Upper lobe of left lung (tissue), 4 donors: ENCODE results near the gene CD82.

Experiments used
- CTCF ChIP-seq, 6 experiments: fragments of 450-650 bp in 4 of 6; fragments of 200-600 bp in 2 of 6; sonication (generic) in 2 of 6; IDR thresholded peaks; one replicate each; pipeline ENCODE4 v1.5.1; 2016 to 2019; ENCODE audit warnings: antibody characterized with exemption in 6 of 6
- EP300 ChIP-seq, 4 donors: sonication (generic); formaldehyde crosslinking; IDR thresholded peaks; one replicate each; pipeline ENCODE4 v1.5.1; 2017; ENCODE audit warnings: antibody characterized with exemption in 4 of 4, control low read depth in 2 of 4
- POLR2A ChIP-seq, 4 donors: fragments of 450-650 bp; IDR thresholded peaks; one replicate each; pipeline ENCODE4 v1.5.1; 2016 to 2017; ENCODE audit warnings: antibody characterized with exemption in 4 of 4, mild to moderate bottlenecking in 2 of 4
- POLR2AphosphoS5 ChIP-seq, 2 donors: sonication (generic); formaldehyde crosslinking; IDR thresholded peaks; one replicate each; pipeline ENCODE4 v1.5.1; 2017; ENCODE audit warnings: antibody characterized with exemption in 2 of 2

GRCh38 chr11:44624761-44625221 lies 59.3 kb downstream of the CD82 start:
- TF ChIP-seq CTCF (IDR thresholded peaks at IDR 0.05) (no peak), POLR2A (IDR thresholded peaks at IDR 0.05) (no peak), EP300 (IDR thresholded peaks at IDR 0.05) (no peak), POLR2AphosphoS5 (IDR thresholded peaks at IDR 0.05) (no peak)
